GOT3 (cell line): ENCODE data around the gene AGAP1.

Source experiments
- DNase-seq: peaks from one replicate; lab custom pipeline; 2025; ENCODE audit warnings: mixed read lengths; lab: John Stamatoyannopoulos, UW

Gene AGAP1

GRCh38 chr2:236105955-236106607 is 612.2 kb downstream of the AGAP1 start:
- DNase-seq, result no peak

GRCh38 chr2:236106761-236107160 is 612.9 kb downstream of the AGAP1 start:
- DNase-seq, result no peak

GRCh38 chr2:236107536-236107935 is 613.7 kb downstream of the AGAP1 start:
- no peak for DNase-seq

GRCh38 chr2:236107942-236108625 is 614.2 kb downstream of the AGAP1 start:
- no peak for DNase-seq

- DNase-seq, result no peak
Measured at GRCh38 chr2:236109061-236109460, 615.2 kb downstream of the AGAP1 start.

GRCh38 chr2:236109473-236109872 is 615.6 kb downstream of the AGAP1 start:
- no peak for DNase-seq

GRCh38 chr2:236112466-236112865 is 618.6 kb downstream of the AGAP1 start:
- no peak for DNase-seq

- no peak for DNase-seq
Measured at GRCh38 chr2:236113425-236113824, 619.6 kb downstream of the AGAP1 start.

GRCh38 chr2:236113948-236114347 is 620.1 kb downstream of the AGAP1 start:
- no peak for DNase-seq

GRCh38 chr2:236114959-236115358 is 621.1 kb downstream of the AGAP1 start:
- no peak for DNase-seq

- DNase-seq, result no peak
Measured at GRCh38 chr2:236117401-236117800, 623.6 kb downstream of the AGAP1 start.

- DNase-seq, result no peak
Measured at GRCh38 chr2:236117861-236118269, 624.0 kb downstream of the AGAP1 start.

- no peak for DNase-seq
Measured at GRCh38 chr2:236119003-236119402, 625.2 kb downstream of the AGAP1 start.

GRCh38 chr2:236119476-236119875 is 625.6 kb downstream of the AGAP1 start:
- DNase-seq, result no peak

- no peak for DNase-seq
Measured at GRCh38 chr2:236120141-236120601, 626.3 kb downstream of the AGAP1 start.

GRCh38 chr2:236120829-236121228 is 627.0 kb downstream of the AGAP1 start:
- DNase-seq, result no peak

- no peak for DNase-seq
Measured at GRCh38 chr2:236121546-236121945, 627.7 kb downstream of the AGAP1 start.

- no peak for DNase-seq
Measured at GRCh38 chr2:236122236-236122635, 628.4 kb downstream of the AGAP1 start.

- no peak for DNase-seq
Measured at GRCh38 chr2:236123716-236124115, 629.9 kb downstream of the AGAP1 start.

- no peak for DNase-seq
Measured at GRCh38 chr2:236124182-236124893, 630.5 kb downstream of the AGAP1 start.

GRCh38 chr2:236125541-236125940 is 631.7 kb downstream of the AGAP1 start:
- no peak for DNase-seq

GRCh38 chr2:236127010-236127409 is 633.2 kb downstream of the AGAP1 start:
- DNase-seq, result no peak

GRCh38 chr2:236128321-236128720 is 634.5 kb downstream of the AGAP1 start:
- no peak for DNase-seq
